GM23338 (cell line): ENCODE measurements around the gene IPCEF1. TPM values are rescaled to one million over a fixed set of nuclear protein-coding genes. Genes with fewer than 3 reads are reported as not detected.

Source experiments
- ATAC-seq: fragments of 200-7000 bp; cut with Tn5 transposase; 3 replicates; pipeline ENCODE4 v1.9.1; 2020
- DNase-seq: peaks from one replicate; pipeline ENCODE4 v3.0.0-alpha.2; 2015; ENCODE audit warnings: low spot score
- H2AFZ ChIP-seq: fragments of 200-600 bp; sonication (generic); 2 replicates; pipeline ENCODE4 v1.8.0; 2016; ENCODE audit warnings: antibody characterized with exemption, mild to moderate bottlenecking, moderate library complexity
- H3F3A ChIP-seq: fragments of 200-600 bp; sonication (generic); replicated peaks from 2 replicates; pipeline ENCODE4 v1.8.0; 2017; ENCODE audit warnings: antibody characterized with exemption, mixed run types, low read depth
- H3K27ac ChIP-seq: fragments of 200-600 bp; sonication (generic); 2 replicates; pipeline ENCODE4 v1.6.1; 2016; ENCODE audit warnings: low read depth
- H3K27me3 ChIP-seq: fragments of 200-600 bp; sonication (generic); 2 replicates; pipeline ENCODE4 v1.8.0; 2016; ENCODE audit warnings: mild to moderate bottlenecking, mixed run types, moderate library complexity; ENCODE audit not compliant: insufficient read depth
- H3K36me3 ChIP-seq: fragments of 200-600 bp; sonication (generic); 2 replicates; pipeline ENCODE4 v1.8.0; 2016; ENCODE audit warnings: mild to moderate bottlenecking; ENCODE audit not compliant: insufficient read depth
- H3K4me1 ChIP-seq: fragments of 200-600 bp; sonication (generic); 2 replicates; pipeline ENCODE4 v1.8.0; 2016; ENCODE audit warnings: mild to moderate bottlenecking, moderate library complexity; ENCODE audit not compliant: insufficient read depth
- H3K4me2 ChIP-seq: fragments of 200-600 bp; sonication (generic); 2 replicates; pipeline ENCODE4 v1.7.1; 2017; ENCODE audit warnings: mixed run types
- H3K4me3 ChIP-seq: fragments of 200-600 bp; sonication (generic); 2 replicates; pipeline ENCODE4 v1.6.1; 2016; ENCODE audit warnings: mixed run types
- H3K79me2 ChIP-seq: fragments of 200-600 bp; sonication (generic); replicated peaks from 2 replicates; pipeline ENCODE4 v1.8.0; 2017; ENCODE audit warnings: mild to moderate bottlenecking; ENCODE audit not compliant: insufficient read depth
- H3K9me2 ChIP-seq: fragments of 200-600 bp; sonication (generic); 2 replicates; pipeline ENCODE4 v1.8.0; 2017; ENCODE audit not compliant: insufficient read depth
- H4K20me1 ChIP-seq: fragments of 200-600 bp; sonication (generic); replicated peaks from 2 replicates; pipeline ENCODE4 v1.8.0; 2017; ENCODE audit warnings: mild to moderate bottlenecking; ENCODE audit not compliant: insufficient read depth
- H3K27ac Mint-ChIP-seq: 2 replicates; pipeline ENCODE4 v1.8.0; 2020; ENCODE audit warnings: inconsistent platforms, mild to moderate bottlenecking, moderate library complexity, mixed read lengths
- H3K27me3 Mint-ChIP-seq: 3 replicates; pipeline ENCODE4 v1.8.0; 2022; ENCODE audit warnings: low read depth, mild to moderate bottlenecking, moderate library complexity, mixed read lengths, inconsistent platforms; ENCODE audit not compliant: insufficient read depth, poor library complexity
- H3K36me3 Mint-ChIP-seq: 3 replicates; pipeline ENCODE4 v1.8.0; 2021; ENCODE audit warnings: low read depth, mild to moderate bottlenecking, inconsistent platforms, moderate library complexity, mixed read lengths
- H3K4me1 Mint-ChIP-seq: 3 replicates; pipeline ENCODE4 v1.8.0; 2020; ENCODE audit warnings: mild to moderate bottlenecking, inconsistent platforms, mixed read lengths
- H3K4me3 Mint-ChIP-seq: 3 replicates; pipeline ENCODE4 v1.8.0; 2021; ENCODE audit warnings: moderate library complexity, mild to moderate bottlenecking, inconsistent platforms, mixed read lengths
- H3K9me3 Mint-ChIP-seq: 3 replicates; pipeline ENCODE4 v1.8.0; 2020; ENCODE audit warnings: moderate library complexity, mild to moderate bottlenecking, inconsistent platforms, mixed read lengths
- CREB1 ChIP-seq: fragments of 250-450 bp; sonication (Bioruptor Pico); IDR thresholded peaks from 2 replicates; pipeline ENCODE4 v1.5.0; 2020; ENCODE audit warnings: low read depth, mild to moderate bottlenecking, moderate library complexity
- EZH2 ChIP-seq: fragments of 200-600 bp; sonication (generic); IDR thresholded peaks from one replicate; pipeline ENCODE4 v1.8.0; 2017; ENCODE audit warnings: antibody characterized with exemption, mild to moderate bottlenecking, low read depth; ENCODE audit not compliant: unreplicated experiment
- EZH2phosphoT487 ChIP-seq: fragments of 200-600 bp; sonication (generic); IDR thresholded peaks from one replicate; pipeline ENCODE4 v1.8.1; 2018; ENCODE audit warnings: antibody characterized with exemption; ENCODE audit not compliant: unreplicated experiment
- JUNB ChIP-seq: IDR thresholded peaks from one replicate; pipeline ENCODE4 v1.6.1; 2016; ENCODE audit warnings: antibody characterized with exemption; ENCODE audit not compliant: unreplicated experiment
- NANOG ChIP-seq: IDR thresholded peaks from 2 replicates; pipeline ENCODE4 v1.6.1; 2016; ENCODE audit warnings: antibody characterized with exemption, borderline replicate concordance
- POLR2AphosphoS5 ChIP-seq: IDR thresholded peaks from 2 replicates; pipeline ENCODE4 v1.6.1; 2016; ENCODE audit warnings: antibody characterized with exemption, low read depth
- STAT1 ChIP-seq: IDR thresholded peaks from one replicate; pipeline ENCODE4 v1.6.1; 2016; ENCODE audit warnings: antibody characterized with exemption; ENCODE audit not compliant: unreplicated experiment
- ZNF114 ChIP-seq: fragments of 250-450 bp; sonication (Bioruptor Pico); IDR thresholded peaks from 2 replicates; pipeline ENCODE4 v1.5.0; 2020; ENCODE audit warnings: mild to moderate bottlenecking, moderate library complexity
- ZNF331 ChIP-seq: fragments of 250-450 bp; sonication (Bioruptor Pico); IDR thresholded peaks from 2 replicates; pipeline ENCODE4 v1.5.0; 2020; ENCODE audit warnings: low read depth, mild to moderate bottlenecking, moderate library complexity
- polyA plus RNA-seq: library from polyadenylated mRNA; unstranded; fragments of >200 nt; fragmentation: Nextera tagmentation; extraction: Ambion mirVana; gene quantifications from 2 replicates; pipeline ENCODE4 v1.2.1, GENCODE V29; 2016
- total RNA-seq: library from RNA; depleted of rRNA; stranded (reverse); fragments of >200 nt; shearing (Covaris generic); gene quantifications from 2 replicates; pipeline ENCODE4 v1.2.3, GENCODE V29; 2014
- TF ChIP-seq, protein P1 (sequence below), 2 experiments: fragments of 200-600 bp in 1 of 2; sonication (generic) in 1 of 2; conservative IDR thresholded peaks; 2 replicates each; pipeline versions ENCODE4 v1.5.1 to v1.6.1; 2016 to 2017; ENCODE audit warnings: antibody characterized with exemption in 2 of 2, low read depth in 2 of 2, mild to moderate bottlenecking in 2 of 2, moderate library complexity in 1 of 2

Gene IPCEF1
- total and polyA plus RNA-seq, 2 experiments from 2014 or later: 0.15 to 1.8 TPM

GRCh38 chr6:154232013-154232910 is 124.3 kb downstream of the IPCEF1 start:
- Mint-ChIP-seq H3K4me3 (no peak overlapping the region), H3K27me3 (no peaks in the 10 kb centered on the region), H3K4me1 (peaks cover 7% of the 10 kb centered on the region; the same call in 1 of the 3 replicates), H3K27ac (no peak overlapping the region), H3K9me3 (no peaks in the 10 kb centered on the region), H3K36me3 (no peaks in the 10 kb centered on the region)
- no peaks in the 10 kb centered on the region for H3K4me1 ChIP-seq
- no peak for TF ChIP-seq CREB1 (CRISPR knock-in tag)
- no peak for TF ChIP-seq STAT1
- TF ChIP-seq, protein P1, sequence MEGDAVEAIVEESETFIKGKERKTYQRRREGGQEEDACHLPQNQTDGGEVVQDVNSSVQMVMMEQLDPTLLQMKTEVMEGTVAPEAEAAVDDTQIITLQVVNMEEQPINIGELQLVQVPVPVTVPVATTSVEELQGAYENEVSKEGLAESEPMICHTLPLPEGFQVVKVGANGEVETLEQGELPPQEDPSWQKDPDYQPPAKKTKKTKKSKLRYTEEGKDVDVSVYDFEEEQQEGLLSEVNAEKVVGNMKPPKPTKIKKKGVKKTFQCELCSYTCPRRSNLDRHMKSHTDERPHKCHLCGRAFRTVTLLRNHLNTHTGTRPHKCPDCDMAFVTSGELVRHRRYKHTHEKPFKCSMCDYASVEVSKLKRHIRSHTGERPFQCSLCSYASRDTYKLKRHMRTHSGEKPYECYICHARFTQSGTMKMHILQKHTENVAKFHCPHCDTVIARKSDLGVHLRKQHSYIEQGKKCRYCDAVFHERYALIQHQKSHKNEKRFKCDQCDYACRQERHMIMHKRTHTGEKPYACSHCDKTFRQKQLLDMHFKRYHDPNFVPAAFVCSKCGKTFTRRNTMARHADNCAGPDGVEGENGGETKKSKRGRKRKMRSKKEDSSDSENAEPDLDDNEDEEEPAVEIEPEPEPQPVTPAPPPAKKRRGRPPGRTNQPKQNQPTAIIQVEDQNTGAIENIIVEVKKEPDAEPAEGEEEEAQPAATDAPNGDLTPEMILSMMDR (conservative IDR thresholded peaks at IDR 0.05; ENCODE audit: low read depth in 2 of 2): no peak
- TF ChIP-seq EZH2phosphoT487: no peak
- TF ChIP-seq JUNB: no peak
- no peak for TF ChIP-seq ZNF331 (CRISPR knock-in tag)
- no peak for TF ChIP-seq NANOG
- TF ChIP-seq POLR2AphosphoS5: no peak
- no peaks in the 10 kb centered on the region for H3K79me2 ChIP-seq
- H4K20me1 ChIP-seq: no peaks in the 10 kb centered on the region
- no peaks in the 10 kb centered on the region for H3F3A ChIP-seq
- H3K36me3 ChIP-seq: no peaks in the 10 kb centered on the region
- no peak overlapping the region for H3K4me3 ChIP-seq
- DNase-seq (no peak), ATAC-seq (no peak)
- peaks cover 5% of the 10 kb centered on the region; the same call in 1 of the 2 replicates for H3K9me2 ChIP-seq
- H3K4me2 ChIP-seq: no peak overlapping the region
- H2AFZ ChIP-seq: no peak overlapping the region
- H3K27me3 ChIP-seq: no peaks in the 10 kb centered on the region
- H3K27ac ChIP-seq: no peak overlapping the region

DNA sequence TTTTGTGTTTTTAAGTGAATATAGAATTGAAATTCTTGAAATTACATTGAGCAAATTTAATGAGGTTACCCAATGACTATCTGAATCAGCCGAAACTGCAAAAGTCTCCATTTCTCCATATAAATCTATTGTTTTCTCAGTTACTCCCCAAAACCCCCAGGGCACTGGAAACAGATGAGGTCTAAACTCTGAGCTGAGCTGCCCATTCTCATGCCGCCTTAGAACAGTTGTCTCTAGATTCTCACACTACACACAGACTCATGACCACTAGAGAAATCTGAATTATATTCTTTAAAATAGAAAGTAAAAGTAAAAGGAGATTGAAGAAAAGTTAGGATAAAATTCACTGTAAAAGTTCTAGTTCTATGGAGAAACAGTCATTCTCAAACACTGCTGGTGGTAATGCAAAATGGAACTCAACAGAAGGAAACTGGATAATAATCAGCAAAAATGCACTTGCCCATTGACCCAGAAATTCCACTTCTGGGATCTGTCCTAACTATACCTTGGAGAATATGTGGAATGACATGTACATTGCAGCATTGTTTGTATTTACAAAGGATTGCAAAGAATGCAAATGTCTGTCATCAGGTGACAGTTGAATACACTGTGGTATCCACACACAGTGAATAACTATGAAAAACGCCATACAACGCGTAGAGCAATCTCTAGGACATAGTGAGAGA is 125.5 kb downstream of the IPCEF1 start:
- Histone ChIP-seq H3K27ac (no peak overlapping the region), H3K79me2 (no peaks in the 10 kb centered on the region), H4K20me1 (no peaks in the 10 kb centered on the region), H2AFZ (no peak overlapping the region), H3K36me3 (no peaks in the 10 kb centered on the region), H3K9me2 (peaks cover 5% of the 10 kb centered on the region; the same call in 1 of the 2 replicates), H3F3A (no peaks in the 10 kb centered on the region), H3K4me2 (no peak overlapping the region), H3K27me3 (no peaks in the 10 kb centered on the region), H3K4me3 (no peak overlapping the region), H3K4me1 (no peaks in the 10 kb centered on the region)
- no peak for TF ChIP-seq POLR2AphosphoS5
- TF ChIP-seq JUNB: no peak
- TF ChIP-seq EZH2: no peak
- TF ChIP-seq ZNF114 (CRISPR knock-in tag): no peak
- no peak for TF ChIP-seq ZNF331 (CRISPR knock-in tag)
- no peak for TF ChIP-seq STAT1
- no peak overlapping the region for H3K27ac Mint-ChIP-seq
- DNase-seq: no peak
- H3K4me1 Mint-ChIP-seq: peaks cover 7% of the 10 kb centered on the region; the same call in 1 of the 3 replicates
- no peaks in the 10 kb centered on the region for H3K36me3 Mint-ChIP-seq
- no peak for ATAC-seq
- H3K27me3 Mint-ChIP-seq: peaks cover 1% of the 10 kb centered on the region
- no peaks in the 10 kb centered on the region for H3K9me3 Mint-ChIP-seq
- no peak overlapping the region for H3K4me3 Mint-ChIP-seq
